Esophagus squamous epithelium (tissue), 5 donors: Measurements from ENCODE around the gene EMC8. TPM values are rescaled to one million over a fixed set of nuclear protein-coding genes. Genes with fewer than 3 reads are reported as not detected.
"Not testable (repeated sequence)": the region's sequence is repeated elsewhere in the genome, so short reads cannot be mapped to it uniquely, and the experiment has no call there.

Experiments
- DNase-seq: peaks from one replicate; lab custom pipeline; 2025; lab: John Stamatoyannopoulos, UW
- H3K27ac ChIP-seq, 4 donors: fragments of 200-600 bp; sonication (generic); one replicate each; pipeline ENCODE4 v1.5.1; 2016 to 2019; ENCODE audit warnings: mild to moderate bottlenecking in 1 of 4
- H3K27me3 ChIP-seq, 4 donors: fragments of 200-600 bp; sonication (generic); 1 replicate in 3 of 4; 2 replicates in 1 of 4; pipeline versions ENCODE4 v1.5.1 to v1.6.0; 2017 to 2021; ENCODE audit warnings: antibody characterized with exemption in 1 of 4
- H3K36me3 ChIP-seq, 3 donors: fragments of 200-600 bp; sonication (generic); one replicate each; pipeline ENCODE4 v1.5.1; 2016 to 2019
- H3K4me1 ChIP-seq, 3 donors: fragments of 200-600 bp; sonication (generic); one replicate each; pipeline ENCODE4 v1.5.1; 2017 to 2019
- H3K4me3 ChIP-seq, 4 donors: fragments of 200-600 bp; sonication (generic); 1 replicate in 3 of 4; 2 replicates in 1 of 4; pipeline ENCODE4 v1.5.1; 2016 to 2019; ENCODE audit warnings: mild to moderate bottlenecking in 2 of 4, moderate library complexity in 1 of 4
- H3K9me3 ChIP-seq, 3 donors: fragments of 200-600 bp; sonication (generic); one replicate each; pipeline ENCODE4 v1.5.1; 2016 to 2019
- CTCF ChIP-seq, 6 experiments: fragments of 450-650 bp in 4 of 6; fragments of 200-600 bp in 2 of 6; sonication (generic) in 2 of 6; IDR thresholded peaks; one replicate each; pipeline ENCODE4 v1.5.1; 2016 to 2019; ENCODE audit warnings: antibody characterized with exemption in 6 of 6, mild to moderate bottlenecking in 4 of 6, moderate library complexity in 4 of 6
- POLR2A ChIP-seq, 4 donors: fragments of 450-650 bp; IDR thresholded peaks; one replicate each; pipeline ENCODE4 v1.6.1; 2017; ENCODE audit warnings: antibody characterized with exemption in 4 of 4, mild to moderate bottlenecking in 4 of 4, moderate library complexity in 3 of 4
- WGBS, 2 donors: methylation state at CpG; one replicate each; pipeline ENCODE4 v1.1.5; 2018; 5-methylcytosine and 5-hydroxymethylcytosine counted together
- intact Hi-C: fragments of 100-400 bp; cut with DNase I; formaldehyde crosslinking; loops from one replicate; pipeline ENCODE4 v1.15.0; 2022
- total RNA-seq, 4 donors: library from RNA; depleted of rRNA; stranded (reverse); fragments of >200 nt; gene quantifications; one replicate each; pipeline ENCODE4 v1.1.0, GENCODE V29; 2016
- donor health status: DM: yes; HTN: yes; CAD: no.

EMC8 gene
- total RNA-seq, 4 donors from 2014 or later = 18.7 to 32.4 (median 23.9) TPM

- H3K36me3 ChIP-seq = no peaks in the 10 kb centered on the region
- no peak for DNase-seq
- intact Hi-C loops = loop anchor here (5.0 to 10.0 kb wide), 3 partner anchors 163 to 703 kb away; no protein-coding TSS in a partner anchor
- H3K4me3 ChIP-seq = no peak overlapping the region
- H3K27ac ChIP-seq = no peak overlapping the region
- WGBS, 2 donors = 10 to 35% methylated on average over 8 to 17 of the region's 27 CpGs
- peaks cover 0 to 42% (median 0%) of the 10 kb centered on the region in 4 donors for H3K27me3 ChIP-seq
- peaks cover 0 to 12% (median 0%) of the 10 kb centered on the region in 3 donors for H3K4me1 ChIP-seq
- TF ChIP-seq CTCF (IDR thresholded peaks at IDR 0.05) (peak; percentile 87 to 99 (median 96)), POLR2A (IDR thresholded peaks at IDR 0.05) (no peak)
- no peaks in the 10 kb centered on the region for H3K9me3 ChIP-seq
These were observed 22.2 kb upstream of the EMC8 start for GRCh38 chr16:85821390-85822135.

GRCh38 chr16:85820604-85821372, 21.4 kb upstream of the EMC8 start:
- peaks cover 0 to 37% (median 0%) of the 10 kb centered on the region in 4 donors for H3K27me3 ChIP-seq
- no peak for DNase-seq

DNA sequence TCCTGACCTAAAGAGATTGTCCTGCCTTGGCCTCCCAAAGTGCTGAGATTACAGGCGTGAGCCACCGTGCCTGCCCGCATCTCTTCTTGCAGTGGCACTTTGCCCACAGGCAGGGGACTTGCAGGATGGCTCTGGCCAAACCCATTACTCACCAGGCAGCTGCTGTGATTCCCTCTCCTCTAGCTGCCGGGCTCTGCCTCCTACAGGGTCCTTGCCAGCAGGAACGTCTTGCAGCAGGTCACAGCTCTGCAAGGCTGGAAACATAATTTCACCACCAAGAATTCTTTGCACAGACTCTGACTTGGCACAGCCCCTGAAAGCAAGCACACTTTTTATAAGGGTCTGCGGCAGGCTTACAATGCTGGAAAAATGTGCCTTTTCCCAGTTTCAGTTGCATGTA, 20.4 kb upstream of the EMC8 start:
- H3K9me3 ChIP-seq = no peaks in the 10 kb centered on the region
- TF ChIP-seq POLR2A (IDR thresholded peaks at IDR 0.05) = no peak
- TF ChIP-seq CTCF (IDR thresholded peaks at IDR 0.05) = no peak
- H3K4me3 ChIP-seq = no peak overlapping the region
- intact Hi-C loops = loop anchor here (5.0 to 10.0 kb wide), 3 partner anchors 165 to 705 kb away; no protein-coding TSS in a partner anchor
- no peak overlapping the region for H3K27ac ChIP-seq
- H3K4me1 ChIP-seq = peaks cover 0 to 12% (median 0%) of the 10 kb centered on the region in 3 donors
- WGBS, 2 donors = 50% methylated on average over 4 of the region's 6 CpGs; no CpG with 5 or more reads in 1 of the 2 donors
- H3K36me3 ChIP-seq = no peaks in the 10 kb centered on the region
- no peak for DNase-seq
- H3K27me3 ChIP-seq = peaks cover 0 to 44% (median 0%) of the 10 kb centered on the region in 4 donors

More at GRCh38 chr16:85820604-85821372, 21.4 kb upstream of the EMC8 start:
- no peaks in the 10 kb centered on the region for H3K9me3 ChIP-seq
- 46 to 66% methylated on average over 19 to 22 of the region's 22 CpGs for WGBS, 2 donors
- no peak overlapping the region for H3K27ac ChIP-seq
- H3K4me1 ChIP-seq = peaks cover 0 to 12% (median 0%) of the 10 kb centered on the region in 3 donors
- H3K36me3 ChIP-seq = no peaks in the 10 kb centered on the region
- intact Hi-C loops = loop anchor here (5.0 to 10.0 kb wide), 3 partner anchors 164 to 704 kb away; no protein-coding TSS in a partner anchor
- no peak overlapping the region for H3K4me3 ChIP-seq
- TF ChIP-seq CTCF (IDR thresholded peaks at IDR 0.05) (no peak), POLR2A (IDR thresholded peaks at IDR 0.05) (no peak)

- TF ChIP-seq POLR2A (IDR thresholded peaks at IDR 0.05) (no peak), CTCF (IDR thresholded peaks at IDR 0.05) (peak; percentile 61 to 78 (median 72))
- DNase-seq = no peak
- no peak overlapping the region for H3K27ac ChIP-seq
- H3K9me3 ChIP-seq = no peaks in the 10 kb centered on the region
- intact Hi-C loops = no loop called here
- H3K4me3 ChIP-seq = no peak overlapping the region
- peaks cover 0 to 44% (median 0%) of the 10 kb centered on the region in 4 donors for H3K27me3 ChIP-seq
- no peaks in the 10 kb centered on the region for H3K36me3 ChIP-seq
- 0 to 2% methylated on average over 9 to 10 of the region's 10 CpGs for WGBS, 2 donors
- peaks cover 0 to 12% (median 0%) of the 10 kb centered on the region in 3 donors for H3K4me1 ChIP-seq
These were observed 19.9 kb upstream of the EMC8 start for GRCh38 chr16:85819245-85819644.

- H3K27ac ChIP-seq, H3K36me3 ChIP-seq, intact Hi-C loops, DNase-seq, H3K9me3 ChIP-seq, H3K4me3 ChIP-seq: not testable (repeated sequence)
- Histone ChIP-seq H3K4me1 (peaks cover 0 to 12% (median 0%) of the 10 kb centered on the region in 3 donors), H3K27me3 (peaks cover 0 to 63% (median 0%) of the 10 kb centered on the region in 4 donors)
- 73 to 78% methylated on average over 6 of the region's 6 CpGs for WGBS, 2 donors
These were observed 17.9 kb upstream of the EMC8 start for GRCh38 chr16:85817195-85817594.
